ENCODE data around the gene MUC4. TPM values are rescaled to one million over a fixed set of nuclear protein-coding genes. Genes with fewer than 3 reads are reported as not detected.
"Not testable (repeated sequence)": the region's sequence is repeated elsewhere in the genome, so short reads cannot be mapped to it uniquely, and the experiment has no call there.

The MUC4 gene
- polyA plus RNA-seq, 1 experiment: not detected

DNA sequence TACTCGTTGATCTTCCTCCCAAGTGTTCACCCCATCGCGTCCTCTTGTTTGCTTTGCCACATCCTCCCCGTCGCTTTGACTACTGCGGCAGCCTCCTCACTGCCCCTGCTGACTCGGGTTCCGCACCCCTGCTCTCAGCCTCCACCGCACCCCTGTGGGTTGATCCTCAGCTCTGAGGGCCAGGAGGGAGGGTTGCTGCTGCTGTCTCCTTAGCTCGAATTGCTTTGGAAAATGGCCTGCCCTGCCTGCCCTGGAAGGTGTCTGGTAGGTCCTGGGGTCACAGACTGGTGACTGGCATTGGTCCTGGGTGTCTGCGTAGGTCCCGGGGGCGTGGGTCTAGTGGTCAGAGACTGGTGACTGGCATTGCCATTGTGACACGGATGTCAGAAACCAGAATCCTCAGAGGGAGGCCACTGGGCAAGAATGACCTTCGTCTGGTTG, 9.4 kb downstream of the MUC4 start:
- Histone ChIP-seq H3K27me3 (ENCODE audit: control insufficient read depth, insufficient read depth, low read length) (peaks cover 20% of the 10 kb centered on the region), H3K36me3 (ENCODE audit: control insufficient read depth, insufficient read depth, low read length) (no peaks in the 10 kb centered on the region), H3K4me3 (ENCODE audit: low read depth, low read length) (no peak overlapping the region)
- ChIA-PET POLR2A (no interaction called here), CTCF (interaction anchor here (0.9 to 1.5 kb wide), 2 partner anchors 49 to 93 kb away, joined by 3 to 4 read pairs; no protein-coding TSS in a partner anchor)
- DNase-seq (ENCODE audit: low read depth): no peak
- TF ChIP-seq, protein P1, sequence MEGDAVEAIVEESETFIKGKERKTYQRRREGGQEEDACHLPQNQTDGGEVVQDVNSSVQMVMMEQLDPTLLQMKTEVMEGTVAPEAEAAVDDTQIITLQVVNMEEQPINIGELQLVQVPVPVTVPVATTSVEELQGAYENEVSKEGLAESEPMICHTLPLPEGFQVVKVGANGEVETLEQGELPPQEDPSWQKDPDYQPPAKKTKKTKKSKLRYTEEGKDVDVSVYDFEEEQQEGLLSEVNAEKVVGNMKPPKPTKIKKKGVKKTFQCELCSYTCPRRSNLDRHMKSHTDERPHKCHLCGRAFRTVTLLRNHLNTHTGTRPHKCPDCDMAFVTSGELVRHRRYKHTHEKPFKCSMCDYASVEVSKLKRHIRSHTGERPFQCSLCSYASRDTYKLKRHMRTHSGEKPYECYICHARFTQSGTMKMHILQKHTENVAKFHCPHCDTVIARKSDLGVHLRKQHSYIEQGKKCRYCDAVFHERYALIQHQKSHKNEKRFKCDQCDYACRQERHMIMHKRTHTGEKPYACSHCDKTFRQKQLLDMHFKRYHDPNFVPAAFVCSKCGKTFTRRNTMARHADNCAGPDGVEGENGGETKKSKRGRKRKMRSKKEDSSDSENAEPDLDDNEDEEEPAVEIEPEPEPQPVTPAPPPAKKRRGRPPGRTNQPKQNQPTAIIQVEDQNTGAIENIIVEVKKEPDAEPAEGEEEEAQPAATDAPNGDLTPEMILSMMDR (IDR thresholded peaks at IDR 0.05; ENCODE audit: insufficient read depth, low read depth, low read length): no peak

DNA sequence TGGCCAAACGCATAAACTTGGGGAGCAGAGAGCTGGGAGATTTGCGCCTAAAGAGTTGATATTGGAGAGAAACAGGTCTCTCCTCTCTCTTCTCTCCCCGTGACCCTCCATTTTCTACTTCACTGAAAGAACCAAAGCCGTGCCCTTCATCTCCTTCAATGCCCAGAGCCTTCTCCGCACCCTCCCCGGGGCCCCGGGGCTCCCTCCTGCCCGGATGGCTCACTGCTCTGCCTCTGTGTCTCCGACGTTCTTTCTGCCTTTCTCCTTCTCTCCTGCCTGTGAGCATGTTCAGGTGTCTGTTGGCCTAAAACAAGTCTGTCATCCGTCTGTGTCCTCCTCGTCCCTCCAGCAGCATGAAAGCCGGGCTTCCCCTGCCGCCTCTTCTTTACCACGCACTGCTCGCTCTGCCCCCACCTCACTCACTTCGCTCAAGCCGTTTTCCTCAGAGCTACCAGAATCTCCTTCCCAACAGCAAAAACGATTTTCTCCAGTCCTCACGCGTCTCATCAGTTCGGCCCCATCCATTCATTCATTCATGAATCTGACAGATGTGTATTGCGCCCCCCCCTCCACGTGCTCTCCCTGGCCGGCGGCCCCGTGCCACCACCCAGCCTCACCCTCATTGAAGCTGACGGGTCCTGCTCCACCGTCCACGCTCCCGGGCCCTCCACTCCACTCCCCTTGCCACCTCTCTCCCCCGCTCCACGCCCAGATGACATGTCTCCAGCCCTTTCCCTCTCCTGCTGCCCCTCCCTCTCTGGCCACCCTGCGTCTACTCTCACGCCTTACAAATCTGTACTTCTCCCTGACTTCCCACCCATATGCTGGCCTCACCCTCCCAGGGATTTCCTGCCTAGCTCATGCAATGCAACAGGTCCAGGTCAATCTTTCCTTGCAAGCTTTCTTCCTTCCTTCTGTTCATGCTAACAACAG, 10.2 kb downstream of the MUC4 start:
- peaks cover 20% of the 10 kb centered on the region for H3K27me3 ChIP-seq (ENCODE audit: control insufficient read depth, insufficient read depth, low read length)
- no peak for DNase-seq (ENCODE audit: low read depth)
- no peak overlapping the region for H3K4me3 ChIP-seq (ENCODE audit: low read depth, low read length)
- no peaks in the 10 kb centered on the region for H3K36me3 ChIP-seq (ENCODE audit: control insufficient read depth, insufficient read depth, low read length)
- TF ChIP-seq, protein P1 (IDR thresholded peaks at IDR 0.05; ENCODE audit: insufficient read depth, low read depth, low read length): no peak
- ChIA-PET CTCF (no interaction called here), POLR2A (no interaction called here)

DNA sequence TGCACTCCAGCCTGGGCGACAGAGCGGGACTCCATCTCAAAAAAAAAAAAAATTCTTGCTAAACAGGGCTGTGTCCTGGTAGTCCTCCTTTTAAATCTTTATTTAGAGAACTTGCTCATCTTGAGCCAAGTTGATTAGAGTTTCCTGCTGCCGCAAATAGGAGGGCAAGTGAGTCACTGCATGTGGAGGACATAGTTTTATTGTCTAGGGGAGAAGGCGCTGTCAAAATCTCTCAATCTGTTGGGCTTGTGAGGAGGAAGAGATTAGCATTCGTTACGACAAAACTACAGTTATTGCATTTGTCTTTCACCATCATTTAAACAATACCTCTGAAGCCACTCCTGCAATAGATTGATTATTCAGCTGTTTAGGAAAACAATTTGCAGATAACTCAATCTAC, 11.5 kb downstream of the MUC4 start:
- ChIA-PET CTCF (no interaction called here), POLR2A (no interaction called here)
- peaks cover 16% of the 10 kb centered on the region for H3K27me3 ChIP-seq (ENCODE audit: control insufficient read depth, insufficient read depth, low read length)
- no peak overlapping the region for H3K4me3 ChIP-seq (ENCODE audit: low read depth, low read length)
- no peak for DNase-seq (ENCODE audit: low read depth)
- TF ChIP-seq, protein P1 (IDR thresholded peaks at IDR 0.05; ENCODE audit: insufficient read depth, low read depth, low read length): no peak
- H3K36me3 ChIP-seq (ENCODE audit: control insufficient read depth, insufficient read depth, low read length): no peaks in the 10 kb centered on the region

- no peak for DNase-seq (ENCODE audit: low read depth)
- TF ChIP-seq, protein P1 (IDR thresholded peaks at IDR 0.05; ENCODE audit: insufficient read depth, low read depth, low read length): no peak
- POLR2A ChIA-PET: no interaction called here
- peaks cover 4% of the 10 kb centered on the region for H3K27me3 ChIP-seq (ENCODE audit: control insufficient read depth, insufficient read depth, low read length)
- no peak overlapping the region for H3K4me3 ChIP-seq (ENCODE audit: low read depth, low read length)
- H3K36me3 ChIP-seq (ENCODE audit: control insufficient read depth, insufficient read depth, low read length): no peaks in the 10 kb centered on the region
- CTCF ChIA-PET: no interaction called here
Measured at GRCh38 chr3:195796795-195797194, 14.9 kb downstream of the MUC4 start.

DNA sequence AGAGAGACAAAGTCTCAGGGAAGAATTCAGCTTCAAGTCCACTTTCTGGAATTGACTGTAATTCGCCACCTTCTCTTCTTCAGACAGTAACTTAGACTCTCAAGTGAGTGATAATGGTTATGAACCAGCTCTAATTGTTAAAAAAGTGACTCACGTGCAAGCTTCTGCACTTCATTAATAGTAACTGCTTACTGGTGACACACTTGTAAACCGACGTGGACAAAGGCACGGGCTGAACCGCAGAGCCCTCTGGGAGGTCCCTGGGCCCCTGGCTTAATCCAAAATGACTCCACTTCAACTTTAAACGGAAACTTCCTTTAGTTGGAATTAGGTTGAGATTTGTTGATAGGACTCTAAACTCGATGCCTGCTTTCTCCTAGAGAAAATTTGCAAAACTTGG, 17.0 kb downstream of the MUC4 start:
- CTCF ChIA-PET: interaction anchor here (0.6 kb wide), 1 partner anchor 51 kb away, joined by 5 read pairs; no protein-coding TSS in a partner anchor
- TF ChIP-seq, protein P1 (IDR thresholded peaks at IDR 0.05; ENCODE audit: insufficient read depth, low read depth, low read length): no peak
- no peak for DNase-seq (ENCODE audit: low read depth)
- no peaks in the 10 kb centered on the region for H3K27me3 ChIP-seq (ENCODE audit: control insufficient read depth, insufficient read depth, low read length)
- H3K4me3 ChIP-seq (ENCODE audit: low read depth, low read length): no peak overlapping the region
- POLR2A ChIA-PET: no interaction called here
- H3K36me3 ChIP-seq (ENCODE audit: control insufficient read depth, insufficient read depth, low read length): no peaks in the 10 kb centered on the region

DNA sequence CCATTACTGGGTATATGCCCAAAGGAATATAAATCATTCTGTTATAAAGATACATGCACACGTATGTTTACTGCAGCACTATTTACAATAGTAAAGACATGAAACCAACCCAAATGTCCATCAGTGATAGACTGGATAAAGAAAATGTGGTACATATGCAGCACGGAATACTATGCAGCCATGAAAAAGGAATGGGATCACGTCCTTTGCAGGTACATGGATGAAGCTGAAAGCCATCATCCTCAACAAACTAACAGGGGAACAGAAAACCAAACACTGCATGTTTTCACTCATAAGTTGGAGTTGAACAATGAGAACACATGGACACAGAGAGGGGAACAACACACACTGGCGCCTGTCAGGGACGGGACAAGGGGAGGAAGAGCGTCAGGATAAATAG, 19.1 kb downstream of the MUC4 start:
- POLR2A ChIA-PET; H3K4me3 ChIP-seq (ENCODE audit: low read depth, low read length); CTCF ChIA-PET; H3K27me3 ChIP-seq (ENCODE audit: control insufficient read depth, insufficient read depth, low read length); H3K36me3 ChIP-seq (ENCODE audit: control insufficient read depth, insufficient read depth, low read length); DNase-seq (ENCODE audit: low read depth): not testable (repeated sequence)

Data from BJ (cell line).